HCT116 (cell line): ENCODE data around the gene PRPS1L1. TPM values are rescaled to one million over a fixed set of nuclear protein-coding genes. Genes with fewer than 3 reads are reported as not detected.

Experiments
- ATAC-seq: fragments of 200-7000 bp; cut with Tn5 transposase; 2 replicates; pipeline ENCODE4 v1.9.1; 2020; ENCODE audit warnings: mild to moderate bottlenecking, moderate library complexity
- BruUV-seq: library from RNA; stranded (reverse); fragments of 400-500 nt; replicated peaks from 2 replicates; lab custom pipeline; 2021; lab: Mats Ljungman, UMichigan
- CTCF ChIA-PET: fragments of 300-600 bp; sonication (Branson Sonifier 250); formaldehyde crosslinking; loops from one replicate; lab custom pipeline; 2021; ENCODE audit warnings: antibody characterized with exemption; lab: Charles Lee
- POLR2A ChIA-PET: fragments of 300-600, 350-600 bp; sonication (Branson Sonifier 250); formaldehyde crosslinking; loops from one replicate; lab custom pipeline; 2021; ENCODE audit warnings: antibody characterized with exemption; lab: Charles Lee
- RAD21 ChIA-PET, 2 experiments: fragments of 300-600 bp; sonication (Branson Sonifier 250); formaldehyde crosslinking; loops; one replicate each; lab custom pipeline; 2023; ENCODE audit warnings: low total read pairs in 2 of 2; ENCODE audit not compliant: uncharacterized antibody in 2 of 2, unreplicated experiment in 2 of 2, low non-redundant PET in 1 of 2; lab: Charles Lee
- DNase-seq: peaks from one replicate; pipeline ENCODE4 v3.0.0-alpha.2; 2010; ENCODE audit warnings: low read depth, low spot score
- H2AFZ ChIP-seq: fragments of 200-600 bp; shearing (Covaris generic), sonication (generic); 2 replicates; pipeline ENCODE4 v1.6.1; 2017; ENCODE audit warnings: low read depth, mixed run types, mixed read lengths, antibody characterized with exemption, low read length; ENCODE audit not compliant: poor library complexity, severe bottlenecking
- H3K27ac ChIP-seq: 2 replicates; pipeline ENCODE4 v1.5.1; 2012; ENCODE audit warnings: low read depth, low read length
- H3K27me3 ChIP-seq: fragments of 200-600 bp; sonication (generic); 2 replicates; pipeline ENCODE4 v1.6.1; 2016; ENCODE audit warnings: mixed run types, low read length, mixed read lengths; ENCODE audit not compliant: insufficient read depth
- H3K36me3 ChIP-seq, 2 experiments: fragments of 200-500 bp in 1 of 2; fragments of 200-600 bp in 1 of 2; sonication (Bioruptor generic) in 1 of 2; sonication (generic) in 1 of 2; 2 replicates each; pipeline versions ENCODE4 v1.5.1 to v1.6.1; 2014 to 2016; ENCODE audit warnings: low read length in 2 of 2, inconsistent platforms in 1 of 2, mixed read lengths in 1 of 2, mixed run types in 1 of 2; ENCODE audit not compliant: insufficient read depth in 2 of 2, control insufficient read depth in 1 of 2
- H3K4me1 ChIP-seq, 2 experiments: fragments of 200-600 bp in 1 of 2; sonication (generic) in 1 of 2; 2 replicates each; pipeline versions ENCODE4 v1.5.1 to v1.6.1; 2012 to 2017; ENCODE audit warnings: low read length in 2 of 2, inconsistent platforms in 1 of 2, mild to moderate bottlenecking in 1 of 2, mixed read lengths in 1 of 2, mixed run types in 1 of 2, moderate library complexity in 1 of 2; ENCODE audit not compliant: insufficient read depth in 2 of 2, control insufficient read depth in 1 of 2
- H3K4me2 ChIP-seq: fragments of 200-600 bp; sonication (generic); 2 replicates; pipeline ENCODE4 v1.6.1; 2017; ENCODE audit warnings: mixed run types, low read length, mixed read lengths
- H3K4me3 ChIP-seq, 2 experiments: fragments of 200-600 bp in 1 of 2; sonication (generic) in 1 of 2; replicated peaks in 1 of 2; 2 replicates each; pipeline ENCODE4 v1.5.1; 2011 to 2016; ENCODE audit warnings: low read length in 2 of 2, control low read depth in 1 of 2, low read depth in 1 of 2, mild to moderate bottlenecking in 1 of 2, mixed read lengths in 1 of 2, mixed run types in 1 of 2
- H3K79me2 ChIP-seq: fragments of 200-600 bp; sonication (generic); 2 replicates; pipeline ENCODE4 v1.6.1; 2017; ENCODE audit warnings: mild to moderate bottlenecking, mixed run types, low read length, moderate library complexity, mixed read lengths; ENCODE audit not compliant: insufficient read depth
- H3K9ac ChIP-seq: fragments of 200-600 bp; sonication (generic); 2 replicates; pipeline ENCODE4 v1.6.1; 2016; ENCODE audit warnings: low read length, mixed read lengths
- H3K9me2 ChIP-seq: fragments of 200-600 bp; sonication (generic), shearing (Covaris generic); 2 replicates; pipeline ENCODE4 v1.6.1; 2017; ENCODE audit warnings: mixed run types, mild to moderate bottlenecking, moderate library complexity; ENCODE audit not compliant: insufficient read depth
- H3K9me3 ChIP-seq, 2 experiments: fragments of 200-500 bp in 1 of 2; fragments of 200-600 bp in 1 of 2; sonication (Bioruptor generic) in 1 of 2; sonication (generic) in 1 of 2; 2 replicates each; pipeline ENCODE4 v1.6.1; 2014 to 2017; ENCODE audit warnings: low read length in 2 of 2, mixed read lengths in 2 of 2, inconsistent platforms in 1 of 2, low read depth in 1 of 2, mild to moderate bottlenecking in 1 of 2, mixed run types in 1 of 2, moderate library complexity in 1 of 2; ENCODE audit not compliant: control insufficient read depth in 1 of 2, insufficient read depth in 1 of 2
- H4K20me1 ChIP-seq: fragments of 200-600 bp; sonication (generic), shearing (Covaris generic); 2 replicates; pipeline ENCODE4 v1.6.1; 2017; ENCODE audit warnings: mixed run types, mild to moderate bottlenecking, moderate library complexity; ENCODE audit not compliant: insufficient read depth
- ATF3 ChIP-seq: IDR thresholded peaks from 2 replicates; pipeline ENCODE4 v1.6.1; 2012
- CTCF ChIP-seq, 3 experiments: fragments of 200-600 bp in 1 of 3; sonication (generic) in 1 of 3; IDR thresholded peaks in 2 of 3; conservative IDR thresholded peaks in 1 of 3; 2 replicates each; pipeline ENCODE4 v1.5.1; 2012 to 2017; ENCODE audit warnings: low read depth in 2 of 3, low read length in 2 of 3, antibody characterized with exemption in 1 of 3, borderline replicate concordance in 1 of 3, control low read depth in 1 of 3, mild to moderate bottlenecking in 1 of 3, mixed read lengths in 1 of 3, mixed run types in 1 of 3, moderate library complexity in 1 of 3; ENCODE audit not compliant: insufficient read depth in 1 of 3
- EGR1 ChIP-seq: IDR thresholded peaks from 2 replicates; pipeline ENCODE4 v1.6.1; 2012; ENCODE audit warnings: low read depth
- EZH2phosphoT487 ChIP-seq: fragments of 200-600 bp; IDR thresholded peaks from 2 replicates; pipeline ENCODE4 v1.6.1; 2018; ENCODE audit warnings: antibody characterized with exemption, borderline replicate concordance
- MAX ChIP-seq: IDR thresholded peaks from 2 replicates; pipeline ENCODE4 v1.6.1; 2012
- POLR2AphosphoS5 ChIP-seq: IDR thresholded peaks from 2 replicates; pipeline ENCODE4 v1.6.1; 2011; ENCODE audit warnings: mild to moderate bottlenecking, low read depth, low read length, moderate library complexity
- RAD21 ChIP-seq: IDR thresholded peaks from 2 replicates; pipeline ENCODE4 v1.6.1; 2012; ENCODE audit warnings: low read depth, mild to moderate bottlenecking
- SP1 ChIP-seq: IDR thresholded peaks from 2 replicates; pipeline ENCODE4 v1.6.1; 2012; ENCODE audit warnings: low read depth
- SRF ChIP-seq: IDR thresholded peaks from 2 replicates; pipeline ENCODE4 v1.6.1; 2012; ENCODE audit warnings: low read depth
- TCF7L2 ChIP-seq: IDR thresholded peaks from 2 replicates; pipeline ENCODE4 v1.7.0; 2011; ENCODE audit warnings: borderline replicate concordance, inconsistent platforms; ENCODE audit not compliant: insufficient read depth, insufficient read length; ENCODE audit errors: extremely low read depth
- ZBTB33 ChIP-seq: IDR thresholded peaks from 2 replicates; pipeline ENCODE4 v1.6.1; 2011; ENCODE audit warnings: mild to moderate bottlenecking, low read length, moderate library complexity; ENCODE audit not compliant: insufficient replicate concordance; ENCODE audit errors: extremely low read depth
- intact Hi-C: fragments of 100-400 bp; cut with micrococcal nuclease; formaldehyde crosslinking; loops from 2 replicates; pipeline ENCODE4 v1.10.0; 2022
- total RNA-seq: library from RNA; stranded (reverse); gene quantifications from one replicate; pipeline ENCODE4 v1.2.1, GENCODE V29; 2021; ENCODE audit not compliant: unreplicated experiment

Gene PRPS1L1
- total RNA-seq, 1 experiment from 2014 or later, result not detected

GRCh38 chr7:18053177-18053928 is 25.7 kb upstream of the PRPS1L1 start:
- Histone ChIP-seq H3K9me3 (no peaks in the 10 kb centered on the region), H3K9me2 (no peaks in the 10 kb centered on the region), H3K27ac (no peak overlapping the region), H3K4me3 (no peak overlapping the region), H3K36me3 (no peaks in the 10 kb centered on the region), H3K4me1 (no peaks in the 10 kb centered on the region), H3K4me2 (no peak overlapping the region), H4K20me1 (no peaks in the 10 kb centered on the region), H3K79me2 (no peaks in the 10 kb centered on the region), H3K27me3 (no peaks in the 10 kb centered on the region), H2AFZ (no peak overlapping the region), H3K9ac (no peak overlapping the region)
- ChIA-PET POLR2A (no interaction called here), RAD21 (no interaction called here), CTCF (no interaction called here)
- intact Hi-C loops, result no loop called here
- no TSS peak for BruUV-seq
- TF ChIP-seq ZBTB33, result no peak
- ATAC-seq (no peak), DNase-seq (no peak)

GRCh38 chr7:18049262-18049661 is 21.6 kb upstream of the PRPS1L1 start:
- Histone ChIP-seq H3K79me2 (no peaks in the 10 kb centered on the region), H3K4me2 (no peak overlapping the region), H3K27ac (no peak overlapping the region), H2AFZ (no peak overlapping the region), H3K9me2 (no peaks in the 10 kb centered on the region), H3K9ac (no peak overlapping the region), H3K27me3 (no peaks in the 10 kb centered on the region), H3K4me3 (no peak overlapping the region), H3K36me3 (no peaks in the 10 kb centered on the region), H3K9me3 (no peaks in the 10 kb centered on the region), H3K4me1 (no peaks in the 10 kb centered on the region), H4K20me1 (no peaks in the 10 kb centered on the region)
- ChIA-PET RAD21 (no interaction called here), POLR2A (no interaction called here), CTCF (no interaction called here)
- TF ChIP-seq SP1 (no peak), RAD21 (no peak), ZBTB33 (no peak), MAX (no peak), EZH2phosphoT487 (no peak), EGR1 (no peak), POLR2AphosphoS5 (no peak), SRF (no peak), TCF7L2 (no peak), ATF3 (no peak), CTCF (IDR thresholded peaks at IDR 0.05 in 2 of 3, conservative IDR thresholded peaks at IDR 0.05 in 1 of 3; ENCODE audit: borderline replicate concordance in 1 of 3, insufficient read depth in 1 of 3, low read depth in 2 of 3, low read length in 2 of 3) (no peak)
- no peak for DNase-seq
- BruUV-seq, result no TSS peak
- intact Hi-C loops, result no loop called here
- no peak for ATAC-seq
